Naive thymus-derived CD4-positive, alpha-beta T cell (primary cell): Measurements from ENCODE around the gene FKBP2. TPM values are rescaled to one million over a fixed set of nuclear protein-coding genes. Genes with fewer than 3 reads are reported as not detected.

Experiments used
- ATAC-seq: fragments of 150-1000 bp; cut with Tn5 transposase; 2 replicates; pipeline ENCODE4 v1.10.0; 2021; ENCODE audit warnings: mild to moderate bottlenecking, moderate library complexity
- CTCF ChIA-PET: fragments of 350-600 bp; sonication (Branson Sonifier 250); formaldehyde crosslinking; loops from one replicate; lab custom pipeline; 2021; ENCODE audit warnings: antibody characterized with exemption; lab: Charles Lee
- POLR2A ChIA-PET: fragments of 350-600 bp; sonication (Branson Sonifier 250); formaldehyde crosslinking; loops from one replicate; lab custom pipeline; 2021; ENCODE audit warnings: antibody characterized with exemption, inconsistent platforms; lab: Charles Lee
- DNase-seq, 9 donors: peaks; one replicate each; pipeline versions ENCODE4 v3.0.0 to v3.0.0-alpha.2; 2020 to 2022; ENCODE audit warnings: mixed read lengths in 1 of 9
- H3K27ac ChIP-seq: one replicate; pipeline ENCODE4 v1.7.0; 2013; ENCODE audit warnings: mild to moderate bottlenecking, low read depth, low read length, moderate library complexity
- H3K27me3 ChIP-seq, 2 donors: one replicate each; pipeline ENCODE4 v1.7.0; 2013; ENCODE audit warnings: low read length in 2 of 2, mild to moderate bottlenecking in 2 of 2, moderate library complexity in 2 of 2; ENCODE audit not compliant: control insufficient read depth in 2 of 2, insufficient read depth in 2 of 2
- H3K36me3 ChIP-seq, 3 experiments: 1 replicate in 2 of 3; 2 replicates in 1 of 3; pipeline ENCODE4 v1.7.0; 2013; ENCODE audit warnings: low read length in 3 of 3, mild to moderate bottlenecking in 3 of 3, moderate library complexity in 1 of 3; ENCODE audit not compliant: insufficient read depth in 3 of 3, control insufficient read depth in 2 of 3
- H3K4me1 ChIP-seq, 2 donors: one replicate each; pipeline ENCODE4 v1.7.0; 2013; ENCODE audit warnings: low read length in 2 of 2, mild to moderate bottlenecking in 2 of 2, moderate library complexity in 1 of 2; ENCODE audit not compliant: control insufficient read depth in 2 of 2, insufficient read depth in 2 of 2
- H3K4me3 ChIP-seq: 2 replicates; pipeline ENCODE4 v1.7.0; 2013; ENCODE audit warnings: mild to moderate bottlenecking, low read length
- H3K9me3 ChIP-seq, 3 experiments: 1 replicate in 2 of 3; 2 replicates in 1 of 3; pipeline ENCODE4 v1.7.0; 2013; ENCODE audit warnings: low read length in 3 of 3; ENCODE audit not compliant: control insufficient read depth in 2 of 3
- H3K27ac Mint-ChIP-seq, 9 donors: one replicate each; pipeline ENCODE4 v1.8.0; 2020 to 2022; ENCODE audit warnings: mixed read lengths in 9 of 9, mild to moderate bottlenecking in 8 of 9, moderate library complexity in 5 of 9, inconsistent platforms in 2 of 9
- H3K27me3 Mint-ChIP-seq, 5 donors: one replicate each; pipeline ENCODE4 v1.8.0; 2021 to 2022; ENCODE audit warnings: mixed read lengths in 5 of 5, mild to moderate bottlenecking in 1 of 5
- H3K36me3 Mint-ChIP-seq, 5 donors: one replicate each; pipeline ENCODE4 v1.8.0; 2020 to 2022; ENCODE audit warnings: mixed read lengths in 5 of 5, mild to moderate bottlenecking in 3 of 5, inconsistent platforms in 1 of 5
- H3K4me1 Mint-ChIP-seq, 7 donors: one replicate each; pipeline ENCODE4 v1.8.0; 2020 to 2022; ENCODE audit warnings: mixed read lengths in 7 of 7, mild to moderate bottlenecking in 3 of 7, inconsistent platforms in 1 of 7
- H3K4me3 Mint-ChIP-seq, 10 donors: one replicate each; pipeline ENCODE4 v1.8.0; 2020 to 2022; ENCODE audit warnings: mild to moderate bottlenecking in 10 of 10, mixed read lengths in 10 of 10, moderate library complexity in 6 of 10, inconsistent platforms in 2 of 10
- H3K9me3 Mint-ChIP-seq, 11 donors: one replicate each; pipeline ENCODE4 v1.8.0; 2020 to 2022; ENCODE audit warnings: mixed read lengths in 11 of 11, mild to moderate bottlenecking in 4 of 11, inconsistent platforms in 1 of 11, moderate library complexity in 1 of 11
- intact Hi-C, 2 donors: fragments of 100-400 bp; cut with micrococcal nuclease; formaldehyde crosslinking; loops; one replicate each; pipeline ENCODE4 v1.15.1; 2023
- polyA plus RNA-seq, 2 donors: library from polyadenylated mRNA; unstranded; fragments of 300-500 nt; fragmentation: Illumina TruSeq; gene quantifications; one replicate each; pipeline ENCODE4 v1.2.3, GENCODE V29; 2021
- total RNA-seq, 6 experiments: library from RNA in 5 of 6; stranded (reverse) in 5 of 6; gene quantifications; 1 replicate in 5 of 6; 2 replicates in 1 of 6; pipeline ENCODE4 v1.2.3 and lab custom pipeline; 2021 to 2026

FKBP2 gene
- total and polyA plus RNA-seq, 7 experiments from 2014 or later, result 20.3 to 81.4 (median 36.8) TPM

- no peak for ATAC-seq
- ChIA-PET CTCF (no interaction called here), POLR2A (interaction anchor here (0.6 kb wide), 1 partner anchor 447 kb away, joined by 4 read pairs; no protein-coding TSS in a partner anchor)
- H3K4me3 Mint-ChIP-seq, result no peak overlapping the region
- H3K4me1 ChIP-seq, result no peaks in the 10 kb centered on the region
- H3K36me3 ChIP-seq, result peaks cover 0 to 11% (median 0%) of the 10 kb centered on the region in 3 experiments
- H3K9me3 Mint-ChIP-seq, result no peaks in the 10 kb centered on the region
- intact Hi-C loops, result no loop called here
- peaks cover 0 to 7% (median 2%) of the 10 kb centered on the region in 5 donors for H3K36me3 Mint-ChIP-seq
- H3K27ac ChIP-seq, result no peak overlapping the region
- no peak overlapping the region for H3K4me3 ChIP-seq
- H3K27me3 Mint-ChIP-seq, result no peaks in the 10 kb centered on the region
- peak overlapping the region in 2 of 9 donors; percentile 5 to 56 for H3K27ac Mint-ChIP-seq
- H3K9me3 ChIP-seq, result no peaks in the 10 kb centered on the region
- no peaks in the 10 kb centered on the region for H3K27me3 ChIP-seq
- peaks cover 0 to 9% (median 0%) of the 10 kb centered on the region in 7 donors for H3K4me1 Mint-ChIP-seq
- no peak for DNase-seq
Observed at GRCh38 chr11:64260147-64260708, 19.3 kb downstream of the FKBP2 start.

DNA sequence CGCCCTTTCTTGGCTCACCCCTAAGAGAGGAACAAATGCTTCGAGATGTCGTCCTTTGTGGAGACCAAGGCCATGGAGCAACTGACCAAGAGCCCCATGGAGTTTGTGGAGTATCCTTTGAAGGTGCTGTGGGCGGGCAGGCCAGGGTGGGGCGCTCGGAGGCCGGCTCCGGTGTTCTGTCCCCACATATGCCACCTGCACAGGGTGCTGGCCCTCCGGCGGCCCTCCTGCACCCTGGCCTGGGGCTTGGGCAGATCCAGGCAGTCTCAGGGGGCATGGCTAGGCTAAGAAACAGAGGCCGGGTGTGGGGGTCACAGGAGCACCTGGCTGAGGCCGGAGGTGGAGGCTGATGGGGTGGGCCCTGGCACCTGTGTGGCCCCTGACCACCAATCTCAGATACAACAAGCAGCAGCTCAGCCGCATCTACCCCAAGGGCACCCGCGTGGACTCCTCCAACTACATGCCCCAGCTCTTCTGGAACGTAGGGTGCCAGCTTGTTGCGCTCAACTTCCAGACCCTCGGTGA lies 20.7 kb downstream of the FKBP2 start:
- Mint-ChIP-seq H3K36me3 (peaks cover 0 to 7% (median 3%) of the 10 kb centered on the region in 5 donors), H3K4me1 (peaks cover 0 to 9% (median 0%) of the 10 kb centered on the region in 7 donors), H3K27ac (no peak overlapping the region), H3K4me3 (no peak overlapping the region), H3K27me3 (no peaks in the 10 kb centered on the region), H3K9me3 (no peaks in the 10 kb centered on the region)
- Histone ChIP-seq H3K4me1 (no peaks in the 10 kb centered on the region), H3K27me3 (no peaks in the 10 kb centered on the region), H3K9me3 (no peaks in the 10 kb centered on the region), H3K4me3 (no peak overlapping the region), H3K36me3 (peaks cover 0 to 11% (median 0%) of the 10 kb centered on the region in 3 experiments), H3K27ac (no peak overlapping the region)
- ChIA-PET POLR2A (no interaction called here), CTCF (interaction anchor here (1.5 kb wide), 1 partner anchor 12 kb away, joined by 3 read pairs; no protein-coding TSS in a partner anchor)
- ATAC-seq (no peak), DNase-seq (no peak)
- intact Hi-C loops, result no loop called here

DNA sequence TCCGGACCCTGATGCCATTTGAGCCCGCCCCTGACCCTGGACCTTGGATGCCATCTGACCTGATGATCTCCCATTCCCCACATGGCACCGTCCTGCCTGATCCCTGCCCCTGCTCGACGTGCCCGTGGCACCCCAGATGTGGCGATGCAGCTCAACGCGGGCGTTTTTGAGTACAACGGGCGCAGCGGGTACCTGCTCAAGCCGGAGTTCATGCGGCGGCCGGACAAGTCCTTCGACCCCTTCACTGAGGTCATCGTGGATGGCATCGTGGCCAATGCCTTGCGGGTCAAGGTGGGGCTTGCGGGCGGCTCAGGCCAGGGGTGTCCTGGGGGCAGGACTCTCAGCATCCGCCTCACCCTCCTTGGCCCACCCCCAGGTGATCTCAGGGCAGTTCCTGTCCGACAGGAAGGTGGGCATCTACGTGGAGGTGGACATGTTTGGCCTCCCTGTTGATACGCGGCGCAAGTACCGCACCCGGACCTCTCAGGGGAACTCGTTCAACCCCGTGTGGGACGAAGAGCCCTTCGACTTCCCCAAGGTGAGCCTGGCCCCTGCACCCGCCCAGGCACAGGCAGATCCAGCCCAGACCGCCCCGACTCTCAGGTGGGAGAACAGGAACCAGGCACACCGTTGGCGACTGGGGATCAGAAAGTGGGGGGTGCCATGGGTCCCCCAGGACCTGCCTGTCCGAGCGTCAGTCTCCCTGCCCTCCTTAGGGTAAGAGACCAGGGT lies 21.5 kb downstream of the FKBP2 start:
- no peak overlapping the region for H3K4me3 ChIP-seq
- Mint-ChIP-seq H3K27me3 (no peaks in the 10 kb centered on the region), H3K4me1 (peaks cover 0 to 8% (median 0%) of the 10 kb centered on the region in 7 donors), H3K4me3 (no peak overlapping the region), H3K36me3 (peaks cover 0 to 7% (median 3%) of the 10 kb centered on the region in 5 donors), H3K9me3 (no peaks in the 10 kb centered on the region), H3K27ac (no peak overlapping the region)
- POLR2A ChIA-PET, result no interaction called here
- no peaks in the 10 kb centered on the region for H3K27me3 ChIP-seq
- CTCF ChIA-PET, result interaction anchor here (1.3 to 1.5 kb wide), 3 partner anchors 12 to 58 kb away, joined by 3 to 4 read pairs (median 3); no protein-coding TSS in a partner anchor
- H3K4me1 ChIP-seq, result no peaks in the 10 kb centered on the region
- DNase-seq, result no peak
- H3K36me3 ChIP-seq, result peaks cover 0 to 11% (median 0%) of the 10 kb centered on the region in 3 experiments
- no peaks in the 10 kb centered on the region for H3K9me3 ChIP-seq
- no peak for ATAC-seq
- intact Hi-C loops, result no loop called here
- H3K27ac ChIP-seq, result no peak overlapping the region

DNA sequence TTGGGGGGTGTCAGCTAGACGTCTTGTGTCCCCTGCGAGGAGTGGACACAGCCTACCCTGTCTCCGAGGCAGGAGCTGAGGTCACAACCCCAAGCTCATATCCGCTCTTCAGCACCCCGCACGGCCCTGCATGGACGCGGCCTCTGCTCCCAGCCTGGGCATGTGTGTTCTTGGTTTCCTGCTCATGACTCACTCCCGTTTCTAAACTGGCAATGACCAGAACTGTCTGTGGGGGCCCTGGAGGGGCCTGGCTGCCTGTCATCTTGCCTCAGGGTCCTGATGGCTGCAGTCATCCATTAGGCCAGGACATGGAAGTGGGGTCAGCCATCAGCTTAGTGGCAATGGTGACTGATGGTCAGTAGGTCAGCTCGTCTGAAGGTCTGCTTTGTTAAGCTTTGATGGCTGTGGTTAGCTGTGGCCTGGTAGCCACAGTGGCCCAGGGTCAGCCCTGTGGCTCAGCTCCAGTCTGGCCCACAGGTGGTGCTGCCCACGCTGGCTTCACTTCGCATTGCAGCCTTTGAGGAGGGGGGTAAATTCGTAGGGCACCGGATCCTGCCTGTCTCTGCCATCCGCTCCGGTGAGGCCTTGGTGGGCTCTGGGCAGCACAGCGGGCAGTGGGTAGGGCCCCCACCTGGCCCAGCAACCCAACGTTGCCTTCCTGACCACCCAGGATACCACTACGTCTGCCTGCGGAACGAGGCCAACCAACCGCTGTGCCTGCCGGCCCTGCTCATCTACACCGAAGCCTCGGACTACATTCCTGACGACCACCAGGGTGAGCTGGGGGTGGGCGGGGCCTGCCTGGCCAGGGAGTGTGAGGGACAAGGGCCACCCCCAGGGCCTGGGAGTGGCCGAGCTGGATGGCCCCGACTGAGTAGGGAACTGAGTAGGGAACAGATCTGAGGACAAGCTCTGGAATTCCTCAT lies 22.4 kb downstream of the FKBP2 start:
- Mint-ChIP-seq H3K36me3 (peaks cover 0 to 7% (median 3%) of the 10 kb centered on the region in 5 donors), H3K4me3 (no peak overlapping the region), H3K4me1 (peaks cover 0 to 13% (median 8%) of the 10 kb centered on the region in 7 donors), H3K27ac (no peak overlapping the region), H3K27me3 (no peaks in the 10 kb centered on the region), H3K9me3 (no peaks in the 10 kb centered on the region)
- Histone ChIP-seq H3K9me3 (no peaks in the 10 kb centered on the region), H3K36me3 (peaks cover 0 to 11% (median 0%) of the 10 kb centered on the region in 3 experiments), H3K27ac (no peak overlapping the region), H3K4me3 (no peak overlapping the region), H3K4me1 (peaks cover under 1 to 3% of the 10 kb centered on the region in 2 donors), H3K27me3 (no peaks in the 10 kb centered on the region)
- no peak for DNase-seq
- ChIA-PET POLR2A (interaction anchor here (0.6 to 1.0 kb wide), 2 partner anchors 16 to 30 kb away, joined by 3 to 4 read pairs; no protein-coding TSS in a partner anchor), CTCF (interaction anchor here (1.3 to 1.4 kb wide), 2 partner anchors 13 to 59 kb away, joined by 3 to 4 read pairs; no protein-coding TSS in a partner anchor)
- ATAC-seq, result no peak
- intact Hi-C loops, result no loop called here

- Histone ChIP-seq H3K27ac (no peak overlapping the region), H3K4me1 (peaks cover 7 to 9% of the 10 kb centered on the region in 2 donors), H3K27me3 (no peaks in the 10 kb centered on the region), H3K36me3 (peaks cover 0 to 5% (median 0%) of the 10 kb centered on the region in 3 experiments), H3K9me3 (no peaks in the 10 kb centered on the region), H3K4me3 (no peak overlapping the region)
- CTCF ChIA-PET, result interaction anchor here (1.4 kb wide), 1 partner anchor 59 kb away, joined by 4 read pairs; no protein-coding TSS in a partner anchor
- DNase-seq, result no peak
- intact Hi-C loops, result no loop called here
- H3K36me3 Mint-ChIP-seq, result peaks cover 0 to 7% (median 4%) of the 10 kb centered on the region in 5 donors
- POLR2A ChIA-PET, result interaction anchor here (0.6 to 1.0 kb wide), 2 partner anchors 16 to 31 kb away, joined by 3 to 4 read pairs; no protein-coding TSS in a partner anchor
- no peak overlapping the region for H3K27ac Mint-ChIP-seq
- H3K4me1 Mint-ChIP-seq, result peaks cover 4 to 19% (median 13%) of the 10 kb centered on the region in 7 donors
- H3K27me3 Mint-ChIP-seq, result no peaks in the 10 kb centered on the region
- no peaks in the 10 kb centered on the region for H3K9me3 Mint-ChIP-seq
- H3K4me3 Mint-ChIP-seq, result no peak overlapping the region
- ATAC-seq, result no peak
Observed at GRCh38 chr11:64263947-64264317, 23.0 kb downstream of the FKBP2 start.
